Natural killer cell treated with Interleukin-12 subunit alpha and Interleukin-12 subunit beta and Interleukin-15 and Interleukin-18, amount 100 ng/mL, for 72 hours (primary cell): ENCODE results near the gene PROM1. TPM values are rescaled to one million over a fixed set of nuclear protein-coding genes. Genes with fewer than 3 reads are reported as not detected.

Source experiments
- ATAC-seq, 2 donors: fragments of 150-1000 bp; cut with Tn5 transposase in 1 of 2; sonication (Bioruptor Pico), chemical (Tn5 transposase) in 1 of 2; 2 replicates each; pipeline ENCODE4 v1.10.0; 2021
- DNase-seq: peaks from one replicate; pipeline ENCODE4 v3.0.0; 2022; ENCODE audit warnings: low spot score
- H3K27ac Mint-ChIP-seq, 2 donors: 1 replicate in 1 of 2; 2 replicates in 1 of 2; pipeline ENCODE4 v1.8.0; 2022; ENCODE audit warnings: mixed read lengths in 2 of 2, mild to moderate bottlenecking in 1 of 2, moderate library complexity in 1 of 2
- H3K27me3 Mint-ChIP-seq, 2 donors: 1 replicate in 1 of 2; 2 replicates in 1 of 2; pipeline ENCODE4 v1.8.0; 2022; ENCODE audit warnings: mixed read lengths in 2 of 2
- H3K36me3 Mint-ChIP-seq: one replicate; pipeline ENCODE4 v1.8.0; 2022; ENCODE audit warnings: mixed read lengths
- H3K4me1 Mint-ChIP-seq, 2 donors: 1 replicate in 1 of 2; 2 replicates in 1 of 2; pipeline ENCODE4 v1.8.0; 2022; ENCODE audit warnings: low read depth in 2 of 2, mixed read lengths in 2 of 2, mild to moderate bottlenecking in 1 of 2
- H3K4me3 Mint-ChIP-seq: one replicate; pipeline ENCODE4 v1.8.0; 2022; ENCODE audit warnings: mixed read lengths
- H3K9me3 Mint-ChIP-seq: 2 replicates; pipeline ENCODE4 v1.8.0; 2022; ENCODE audit warnings: mixed read lengths
- total RNA-seq, 2 donors: library from RNA; stranded (reverse); gene quantifications; one replicate each; pipeline ENCODE4 v1.2.3, GENCODE V29; 2022

PROM1 gene
- total RNA-seq, 2 donors from 2014 or later = 0.24 to 0.92 TPM

DNA sequence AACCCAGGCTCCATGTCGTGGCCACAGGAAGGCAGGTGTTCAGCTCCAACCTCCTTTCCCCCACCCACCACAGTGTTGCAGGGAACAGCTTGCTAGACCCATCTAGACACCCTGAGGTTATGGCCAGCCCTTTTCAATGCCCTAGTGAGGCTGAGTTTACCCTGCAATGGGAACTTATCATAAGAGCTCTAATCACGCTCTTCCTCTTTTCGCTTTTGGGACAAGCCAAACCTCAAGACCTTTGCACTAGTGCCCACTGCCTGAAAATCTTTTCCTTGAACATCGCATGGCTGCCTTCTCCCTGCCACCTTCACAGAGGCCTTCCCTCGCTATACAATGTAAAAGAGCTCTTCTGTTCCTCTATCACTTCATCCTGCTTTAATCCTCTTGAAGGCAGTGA, 118.5 kb downstream of the PROM1 start:
- H3K27me3 Mint-ChIP-seq = no peaks in the 10 kb centered on the region
- no peaks in the 10 kb centered on the region for H3K9me3 Mint-ChIP-seq
- H3K36me3 Mint-ChIP-seq = peaks cover 9% of the 10 kb centered on the region
- peak overlapping the region in 1 of 2 donors; percentile 22 for H3K27ac Mint-ChIP-seq
- no peak overlapping the region for H3K4me3 Mint-ChIP-seq
- ATAC-seq = no peak
- peaks cover 42 to 54% of the 10 kb centered on the region in 2 donors for H3K4me1 Mint-ChIP-seq
- no peak for DNase-seq

- Mint-ChIP-seq H3K4me3 (peak overlapping the region; percentile 87), H3K36me3 (peaks cover 9% of the 10 kb centered on the region), H3K27me3 (no peaks in the 10 kb centered on the region), H3K9me3 (no peaks in the 10 kb centered on the region), H3K4me1 (peaks cover 50 to 61% of the 10 kb centered on the region in 2 donors), H3K27ac (peak overlapping the region; percentile 81 to 85)
- DNase-seq (no peak), ATAC-seq (no peak)
These were observed 119.7 kb downstream of the PROM1 start for GRCh38 chr4:15964159-15964558.

GRCh38 chr4:15963576-15963975, 120.2 kb downstream of the PROM1 start:
- peak overlapping the region; percentile 81 to 85 for H3K27ac Mint-ChIP-seq

GRCh38 chr4:15963001-15963451, 120.8 kb downstream of the PROM1 start, which contains the start of gene FGFBP2:
Gene FGFBP2 (minus strand): TSS chr4:15963175. CDS start chr4:15963129, 46 bp downstream.
- H3K27me3 Mint-ChIP-seq = no peaks in the 10 kb centered on the region
- peak within 1 kb of the TSS; percentile 87 for H3K4me3 Mint-ChIP-seq
- ATAC-seq (peak; percentile 79 to 81), DNase-seq (peak; percentile 86)
- peak within 1 kb of the TSS; percentile 81 to 85 for H3K27ac Mint-ChIP-seq
- H3K9me3 Mint-ChIP-seq = no peaks in the 10 kb centered on the region
- peaks cover 56 to 69% of the 10 kb centered on the region in 2 donors for H3K4me1 Mint-ChIP-seq
- peaks cover 9% of the 10 kb centered on the region for H3K36me3 Mint-ChIP-seq

More at GRCh38 chr4:15963576-15963975, 120.2 kb downstream of the PROM1 start:
- Mint-ChIP-seq H3K9me3 (no peaks in the 10 kb centered on the region), H3K27me3 (no peaks in the 10 kb centered on the region), H3K36me3 (peaks cover 9% of the 10 kb centered on the region), H3K4me3 (peak overlapping the region; percentile 87), H3K4me1 (peaks cover 54 to 65% of the 10 kb centered on the region in 2 donors)
- ATAC-seq = peak; percentile 91 to 93
- DNase-seq = peak; percentile 92

GRCh38 chr4:15961781-15962510, 121.9 kb downstream of the PROM1 start:
- peaks cover 9% of the 10 kb centered on the region for H3K36me3 Mint-ChIP-seq
- H3K9me3 Mint-ChIP-seq = no peaks in the 10 kb centered on the region
- H3K27me3 Mint-ChIP-seq = no peaks in the 10 kb centered on the region
- H3K27ac Mint-ChIP-seq = peak overlapping the region; percentile 81 to 85
- DNase-seq (peak; percentile 78), ATAC-seq (peak; percentile 64 to 69)
- peaks cover 56 to 69% of the 10 kb centered on the region in 2 donors for H3K4me1 Mint-ChIP-seq
- peak overlapping the region; percentile 87 for H3K4me3 Mint-ChIP-seq

GRCh38 chr4:15958562-15958961, 125.3 kb downstream of the PROM1 start:
- H3K9me3 Mint-ChIP-seq = no peaks in the 10 kb centered on the region
- no peaks in the 10 kb centered on the region for H3K36me3 Mint-ChIP-seq
- H3K4me1 Mint-ChIP-seq = peaks cover 54 to 59% of the 10 kb centered on the region in 2 donors
- peak overlapping the region in 1 of 2 donors; percentile 78 for H3K27ac Mint-ChIP-seq
- H3K27me3 Mint-ChIP-seq = no peaks in the 10 kb centered on the region
- peak; percentile 64 for DNase-seq
- peak; percentile 45 to 56 for ATAC-seq
- H3K4me3 Mint-ChIP-seq = no peak overlapping the region

DNA sequence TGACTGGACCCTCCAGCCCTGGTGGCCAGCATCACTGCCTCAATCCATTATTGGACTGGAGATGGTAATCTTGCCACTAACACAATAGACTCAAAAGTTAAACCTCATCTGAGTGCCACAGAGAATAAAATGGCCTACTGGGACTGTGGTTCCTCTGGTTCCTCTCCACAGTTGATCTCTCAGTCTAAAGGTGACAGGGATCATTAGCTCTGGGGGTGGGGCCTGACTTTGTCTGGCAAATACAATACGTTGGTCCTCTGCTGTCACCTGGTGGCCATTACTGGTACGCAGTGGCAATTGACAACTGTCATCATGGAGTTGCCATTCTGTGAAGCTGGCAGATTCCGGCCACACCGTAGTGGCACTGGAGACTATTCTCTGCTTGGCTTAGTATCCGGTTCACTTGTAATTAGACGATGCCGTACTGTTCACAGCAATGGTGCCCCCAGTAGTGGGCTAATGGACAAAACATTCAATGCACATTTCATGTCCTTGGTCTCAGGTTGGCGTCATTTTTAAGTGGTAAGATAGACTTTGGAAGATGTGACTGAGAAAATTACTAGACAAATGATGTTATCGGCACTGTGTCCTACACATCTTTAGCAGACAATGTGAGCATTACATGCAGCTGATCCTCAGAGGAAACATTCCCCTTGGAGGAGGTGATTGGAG, 127.5 kb downstream of the PROM1 start:
- H3K36me3 Mint-ChIP-seq = no peaks in the 10 kb centered on the region
- no peaks in the 10 kb centered on the region for H3K9me3 Mint-ChIP-seq
- H3K27me3 Mint-ChIP-seq = no peaks in the 10 kb centered on the region
- H3K27ac Mint-ChIP-seq = peak overlapping the region in 1 of 2 donors; percentile 88
- DNase-seq (peak; percentile 84), ATAC-seq (peak; percentile 87 to 89)
- H3K4me1 Mint-ChIP-seq = peaks cover 33 to 44% of the 10 kb centered on the region in 2 donors
- H3K4me3 Mint-ChIP-seq = no peak overlapping the region

GRCh38 chr4:15955670-15956069, 128.2 kb downstream of the PROM1 start:
- DNase-seq (no peak), ATAC-seq (peak in 1 of 2 donors; percentile 11)
- Mint-ChIP-seq H3K36me3 (no peaks in the 10 kb centered on the region), H3K27me3 (no peaks in the 10 kb centered on the region), H3K4me1 (peaks cover 26 to 37% of the 10 kb centered on the region in 2 donors), H3K4me3 (no peak overlapping the region), H3K9me3 (no peaks in the 10 kb centered on the region), H3K27ac (peak overlapping the region in 1 of 2 donors; percentile 88)

DNA sequence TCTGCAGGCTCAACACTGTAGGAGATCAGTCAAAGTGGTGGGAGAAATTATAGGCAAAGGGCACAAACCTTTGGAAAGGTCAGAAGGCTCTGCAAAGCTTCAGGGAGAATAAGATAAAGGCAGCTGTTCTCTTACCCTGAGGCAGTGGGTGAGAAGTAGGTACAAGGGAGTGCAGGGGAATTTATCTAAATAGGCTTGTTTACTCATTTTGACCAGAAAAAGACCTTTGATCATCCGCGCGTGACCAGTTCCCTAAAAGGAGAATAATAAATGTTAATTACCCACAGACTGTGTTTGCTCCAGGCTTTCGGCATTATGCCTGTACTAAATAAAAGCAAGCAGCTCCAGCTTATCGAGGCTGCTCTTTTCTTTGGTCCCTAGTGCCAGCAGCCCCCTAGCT, 130.2 kb downstream of the PROM1 start:
- Mint-ChIP-seq H3K27ac (no peak overlapping the region), H3K27me3 (no peaks in the 10 kb centered on the region), H3K9me3 (no peaks in the 10 kb centered on the region), H3K36me3 (no peaks in the 10 kb centered on the region), H3K4me3 (no peak overlapping the region), H3K4me1 (peaks cover 11 to 23% of the 10 kb centered on the region in 2 donors)
- no peak for ATAC-seq
- no peak for DNase-seq

- ATAC-seq (no peak), DNase-seq (no peak)
- peak overlapping the region in 1 of 2 donors; percentile 44 for H3K27ac Mint-ChIP-seq
- H3K4me3 Mint-ChIP-seq = no peak overlapping the region
- no peaks in the 10 kb centered on the region for H3K9me3 Mint-ChIP-seq
- no peaks in the 10 kb centered on the region for H3K27me3 Mint-ChIP-seq
- H3K36me3 Mint-ChIP-seq = no peaks in the 10 kb centered on the region
- H3K4me1 Mint-ChIP-seq = peaks cover 8 to 16% of the 10 kb centered on the region in 2 donors
These were observed 132.0 kb downstream of the PROM1 start for GRCh38 chr4:15951781-15952180.

DNA sequence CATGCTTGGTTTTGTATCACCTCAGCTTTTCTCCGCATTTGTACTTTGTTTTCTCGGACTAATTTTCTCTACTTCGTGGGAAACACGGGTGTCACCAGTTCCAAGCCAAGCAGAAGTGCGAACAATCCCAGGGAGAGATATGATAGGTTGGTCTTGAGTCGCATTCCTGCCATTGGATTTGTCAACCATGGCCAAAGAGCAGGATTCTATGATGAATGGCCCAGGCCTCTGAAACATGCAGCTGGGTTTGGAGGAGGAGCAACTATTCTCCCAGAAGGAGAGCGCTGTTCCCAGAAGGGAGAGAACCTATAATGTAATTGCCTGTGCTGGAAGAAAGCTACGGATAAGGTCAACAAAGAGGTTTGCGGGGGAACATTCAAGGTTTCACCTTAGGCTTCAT, 135.0 kb downstream of the PROM1 start:
- Mint-ChIP-seq H3K27me3 (no peaks in the 10 kb centered on the region), H3K9me3 (no peaks in the 10 kb centered on the region), H3K27ac (peak overlapping the region in 1 of 2 donors; percentile 22), H3K4me1 (peaks cover 14 to 21% of the 10 kb centered on the region in 2 donors), H3K36me3 (no peaks in the 10 kb centered on the region), H3K4me3 (no peak overlapping the region)
- no peak for ATAC-seq
- no peak for DNase-seq

DNA sequence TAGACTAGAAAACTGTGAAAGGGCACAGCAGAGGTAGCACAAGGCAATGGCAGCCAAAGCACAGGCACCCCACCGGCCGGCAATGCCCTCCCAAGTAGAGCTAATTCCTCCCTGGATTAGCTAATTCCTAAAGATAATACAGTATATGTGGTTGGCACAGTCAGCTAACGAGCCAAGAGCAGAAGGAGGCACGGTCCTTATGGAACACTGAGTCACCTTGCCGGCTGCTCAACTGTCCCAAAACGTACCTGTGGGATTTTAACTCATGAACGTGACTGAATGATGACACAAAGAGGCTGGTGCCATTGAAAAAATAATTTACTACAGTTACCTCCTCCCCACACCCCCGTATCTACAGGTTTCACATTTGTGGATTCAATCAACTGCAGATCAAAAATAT, 136.1 kb downstream of the PROM1 start:
- no peak for DNase-seq
- peaks cover 14 to 21% of the 10 kb centered on the region in 2 donors for H3K4me1 Mint-ChIP-seq

GRCh38 chr4:15945516-15945915, 138.3 kb downstream of the PROM1 start:
- no peaks in the 10 kb centered on the region for H3K36me3 Mint-ChIP-seq
- DNase-seq = no peak
- H3K9me3 Mint-ChIP-seq = no peaks in the 10 kb centered on the region
- peak overlapping the region in 1 of 2 donors; percentile 12 for H3K27ac Mint-ChIP-seq
- peak; percentile 85 to 89 for ATAC-seq
- peaks cover 14 to 15% of the 10 kb centered on the region in 2 donors for H3K4me1 Mint-ChIP-seq
- H3K27me3 Mint-ChIP-seq = peaks cover 0 to 2% of the 10 kb centered on the region in 2 donors
- H3K4me3 Mint-ChIP-seq = no peak overlapping the region

More for the DNA sequence above, 136.1 kb downstream of the PROM1 start:
- Mint-ChIP-seq H3K27ac (no peak overlapping the region), H3K9me3 (no peaks in the 10 kb centered on the region), H3K4me3 (no peak overlapping the region), H3K27me3 (no peaks in the 10 kb centered on the region), H3K36me3 (no peaks in the 10 kb centered on the region)
- no peak for ATAC-seq

GRCh38 chr4:15944895-15945294, 138.9 kb downstream of the PROM1 start:
- H3K4me3 Mint-ChIP-seq = peak overlapping the region; percentile 8
- no peak overlapping the region for H3K27ac Mint-ChIP-seq
- H3K27me3 Mint-ChIP-seq = peaks cover 3 to 8% of the 10 kb centered on the region in 2 donors
- H3K4me1 Mint-ChIP-seq = peaks cover 14 to 15% of the 10 kb centered on the region in 2 donors
- DNase-seq (no peak), ATAC-seq (no peak)
- H3K9me3 Mint-ChIP-seq = no peaks in the 10 kb centered on the region
- H3K36me3 Mint-ChIP-seq = no peaks in the 10 kb centered on the region
